ENCODE measurements around the gene SHISAL1.

GRCh38 chr22:44299124-44299523, 13.6 kb downstream of the SHISAL1 start:
- TF ChIP-seq CTCF (IDR thresholded peaks at IDR 0.05) (no peak), POLR2A (IDR thresholded peaks at IDR 0.05) (no peak)

Data from Peyer's patch (tissue), 4 donors.